ENCODE results near the gene DIDO1. TPM values are rescaled to one million over a fixed set of nuclear protein-coding genes. Genes with fewer than 3 reads are reported as not detected.

The DIDO1 gene
- total RNA-seq, 2 experiments from 2014 or later = 51.9 to 54.3 TPM

GRCh38 chr20:62916703-62917476 is 9.4 kb downstream of the DIDO1 start:
- peaks cover 76% of the 10 kb centered on the region for H3K4me1 ChIP-seq (ENCODE audit: insufficient read depth, low read length)
- peak overlapping the region; percentile 85 for H3K4me3 Mint-ChIP-seq
- H3K27ac ChIP-seq (ENCODE audit: low read depth in 1 of 2, low read length in 2 of 2) = peak overlapping the region in 1 of 2 donors; percentile 66
- ChIA-PET POLR2A (interaction anchor here (0.6 to 4.7 kb wide), 4 partner anchors 10 to 526 kb away, joined by 3 to 28 read pairs (median 10); partner anchors contain the start of genes DIDO1 and GID8), CTCF (interaction anchor here (1.9 to 3.0 kb wide), 4 partner anchors 8 to 16 kb away, joined by 4 to 15 read pairs (median 10); no protein-coding TSS in a partner anchor)
- H3K4me1 Mint-ChIP-seq (ENCODE audit: low read depth) = peaks cover 88% of the 10 kb centered on the region
- H3K4me3 ChIP-seq (ENCODE audit: low read length) = no peak overlapping the region
- peak overlapping the region; percentile 82 for H3K27ac Mint-ChIP-seq
- no peaks in the 10 kb centered on the region for H3K27me3 ChIP-seq (ENCODE audit: control insufficient read depth in 1 of 2, insufficient read depth in 2 of 2, low read length in 2 of 2)
- H3K36me3 ChIP-seq (ENCODE audit: insufficient read depth, low read length) = peaks cover 20% of the 10 kb centered on the region
- ATAC-seq (ENCODE audit: poor library complexity) (no peak), DNase-seq (no peak)
- no peak for TF ChIP-seq CTCF (IDR thresholded peaks at IDR 0.05)
- H3K9me3 Mint-ChIP-seq = no peaks in the 10 kb centered on the region
- intact Hi-C loops (cut with DNase I, micrococcal nuclease) = no loop called here
- peaks cover 28% of the 10 kb centered on the region for H3K36me3 Mint-ChIP-seq (ENCODE audit: low read depth)
- H3K9me3 ChIP-seq (ENCODE audit: control insufficient read depth in 1 of 2, insufficient read depth in 1 of 2, low read length in 2 of 2) = no peaks in the 10 kb centered on the region
- H3K27me3 Mint-ChIP-seq = no peaks in the 10 kb centered on the region

GRCh38 chr20:62914970-62915457 is 11.3 kb downstream of the DIDO1 start:
- ChIA-PET POLR2A (interaction anchor here (1.3 to 2.2 kb wide), 2 partner anchors 10 to 12 kb away, joined by 3 to 6 read pairs; no protein-coding TSS in a partner anchor), CTCF (interaction anchor here (1.5 to 3.0 kb wide), 3 partner anchors 7 to 89 kb away, joined by 3 to 15 read pairs (median 15); no protein-coding TSS in a partner anchor)
- H3K27ac ChIP-seq (ENCODE audit: low read depth in 1 of 2, low read length in 2 of 2) = no peak overlapping the region
- no peaks in the 10 kb centered on the region for H3K27me3 Mint-ChIP-seq
- H3K27me3 ChIP-seq (ENCODE audit: control insufficient read depth in 1 of 2, insufficient read depth in 2 of 2, low read length in 2 of 2) = no peaks in the 10 kb centered on the region
- intact Hi-C loops (cut with DNase I, micrococcal nuclease) = no loop called here
- peak overlapping the region; percentile 72 for H3K4me3 Mint-ChIP-seq
- peaks cover 63% of the 10 kb centered on the region for H3K4me1 ChIP-seq (ENCODE audit: insufficient read depth, low read length)
- H3K36me3 ChIP-seq (ENCODE audit: insufficient read depth, low read length) = peaks cover 39% of the 10 kb centered on the region
- H3K9me3 Mint-ChIP-seq = no peaks in the 10 kb centered on the region
- H3K4me3 ChIP-seq (ENCODE audit: low read length) = no peak overlapping the region
- DNase-seq (peak in 3 of 14 experiments; percentile 23 to 62 (median 55)), ATAC-seq (ENCODE audit: poor library complexity) (peak; percentile 25)
- peaks cover 44% of the 10 kb centered on the region for H3K36me3 Mint-ChIP-seq (ENCODE audit: low read depth)
- H3K27ac Mint-ChIP-seq = peak overlapping the region; percentile 80
- no peaks in the 10 kb centered on the region for H3K9me3 ChIP-seq (ENCODE audit: control insufficient read depth in 1 of 2, insufficient read depth in 1 of 2, low read length in 2 of 2)
- no peak for TF ChIP-seq CTCF (IDR thresholded peaks at IDR 0.05)
- H3K4me1 Mint-ChIP-seq (ENCODE audit: low read depth) = peaks cover 88% of the 10 kb centered on the region

GRCh38 chr20:62914436-62914835 is 11.9 kb downstream of the DIDO1 start:
- Mint-ChIP-seq H3K9me3 (no peaks in the 10 kb centered on the region), H3K36me3 (ENCODE audit: low read depth) (peaks cover 50% of the 10 kb centered on the region), H3K4me3 (no peak overlapping the region), H3K27ac (peak overlapping the region; percentile 80), H3K4me1 (ENCODE audit: low read depth) (peaks cover 87% of the 10 kb centered on the region), H3K27me3 (no peaks in the 10 kb centered on the region)
- ChIA-PET CTCF (interaction anchor here (1.5 to 3.0 kb wide), 2 partner anchors 14 to 90 kb away, joined by 3 to 15 read pairs; no protein-coding TSS in a partner anchor), POLR2A (interaction anchor here (1.0 to 2.2 kb wide), 3 partner anchors 11 to 15 kb away, joined by 3 to 6 read pairs (median 5); no protein-coding TSS in a partner anchor)
- Histone ChIP-seq H3K27me3 (ENCODE audit: control insufficient read depth in 1 of 2, insufficient read depth in 2 of 2, low read length in 2 of 2) (no peaks in the 10 kb centered on the region), H3K4me1 (ENCODE audit: insufficient read depth, low read length) (peaks cover 57% of the 10 kb centered on the region), H3K36me3 (ENCODE audit: insufficient read depth, low read length) (peaks cover 45% of the 10 kb centered on the region), H3K9me3 (ENCODE audit: control insufficient read depth in 1 of 2, insufficient read depth in 1 of 2, low read length in 2 of 2) (no peaks in the 10 kb centered on the region), H3K4me3 (ENCODE audit: low read length) (no peak overlapping the region), H3K27ac (ENCODE audit: low read depth in 1 of 2, low read length in 2 of 2) (peak overlapping the region in 1 of 2 donors; percentile 6)
- ATAC-seq (ENCODE audit: poor library complexity) = no peak
- TF ChIP-seq CTCF (IDR thresholded peaks at IDR 0.05) = no peak
- DNase-seq = no peak
- intact Hi-C loops (cut with DNase I, micrococcal nuclease) = no loop called here
